Ectodermal cell (in vitro differentiated cells): ENCODE data around the gene HLX.

ENCODE experiments used
- H3K27ac ChIP-seq: 2 replicates; pipeline ENCODE4 v1.7.0; 2013; ENCODE audit warnings: mild to moderate bottlenecking, low read depth, low read length; ENCODE audit not compliant: insufficient read depth, poor library complexity, severe bottlenecking
- H3K27me3 ChIP-seq: 2 replicates; pipeline ENCODE4 v1.7.0; 2013; ENCODE audit warnings: mild to moderate bottlenecking, low read length; ENCODE audit not compliant: insufficient read depth, control insufficient read depth, poor library complexity, severe bottlenecking
- H3K36me3 ChIP-seq: one replicate; pipeline ENCODE4 v1.7.0; 2013; ENCODE audit warnings: low read length; ENCODE audit not compliant: control insufficient read depth, insufficient read depth
- H3K4me1 ChIP-seq: one replicate; pipeline ENCODE4 v1.7.0; 2013; ENCODE audit warnings: low read length; ENCODE audit not compliant: control insufficient read depth, insufficient read depth
- H3K4me3 ChIP-seq: 2 replicates; pipeline ENCODE4 v1.7.0; 2013; ENCODE audit warnings: low read depth, low read length, control low read depth; ENCODE audit not compliant: insufficient read depth
- H3K9me3 ChIP-seq: 2 replicates; pipeline ENCODE4 v1.7.0; 2013; ENCODE audit warnings: mild to moderate bottlenecking, low read length, moderate library complexity; ENCODE audit not compliant: control insufficient read depth
- WGBS, 2 experiments: methylation state at CpG; one replicate each; pipeline ENCODE4 v1.1.7; 2013; ENCODE audit warnings: missing lambda C conversion rate in 2 of 2; 5-methylcytosine and 5-hydroxymethylcytosine counted together

HLX gene

GRCh38 chr1:220924331-220924970, 45.2 kb downstream of the HLX start:
- WGBS, 2 experiments: 84 to 100% methylated on average over 2 to 3 of the region's 3 CpGs
- Histone ChIP-seq H3K27ac (no peak overlapping the region), H3K36me3 (no peaks in the 10 kb centered on the region), H3K27me3 (no peaks in the 10 kb centered on the region), H3K9me3 (no peaks in the 10 kb centered on the region), H3K4me3 (no peak overlapping the region), H3K4me1 (no peaks in the 10 kb centered on the region)

GRCh38 chr1:220925707-220926106, 46.5 kb downstream of the HLX start:
- H3K36me3 ChIP-seq: no peaks in the 10 kb centered on the region
- no peak overlapping the region for H3K4me3 ChIP-seq
- WGBS, 2 experiments: 92 to 100% methylated on average over 2 of the region's 2 CpGs
- no peaks in the 10 kb centered on the region for H3K27me3 ChIP-seq
- no peaks in the 10 kb centered on the region for H3K9me3 ChIP-seq
- H3K4me1 ChIP-seq: no peaks in the 10 kb centered on the region
- H3K27ac ChIP-seq: no peak overlapping the region

GRCh38 chr1:220926146-220926545, 46.9 kb downstream of the HLX start:
- no peaks in the 10 kb centered on the region for H3K4me1 ChIP-seq
- H3K4me3 ChIP-seq: no peak overlapping the region
- H3K27me3 ChIP-seq: no peaks in the 10 kb centered on the region
- no peak overlapping the region for H3K27ac ChIP-seq
- H3K36me3 ChIP-seq: no peaks in the 10 kb centered on the region
- WGBS, 2 experiments: 88% methylated on average over 4 of the region's 4 CpGs
- no peaks in the 10 kb centered on the region for H3K9me3 ChIP-seq

DNA sequence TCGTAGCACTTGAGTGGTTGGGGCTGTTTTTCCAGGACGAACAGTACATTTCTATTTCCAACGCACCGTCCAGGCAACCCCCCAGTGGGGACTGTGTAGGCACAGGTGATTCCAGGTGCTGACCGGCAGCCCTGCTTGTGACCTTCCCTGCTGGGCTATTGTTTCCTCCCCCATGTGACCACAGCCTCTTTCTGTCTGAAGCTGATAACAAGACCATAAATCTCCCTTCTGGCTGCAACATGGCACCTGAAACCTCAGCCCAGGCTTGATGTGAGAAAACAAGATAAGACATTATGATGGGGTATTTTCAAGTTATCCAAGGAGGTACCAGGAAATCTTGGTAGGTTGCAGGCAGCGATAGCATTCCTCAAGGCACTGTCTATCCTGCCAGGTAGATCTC, 48.2 kb downstream of the HLX start:
- H3K9me3 ChIP-seq: no peaks in the 10 kb centered on the region
- H3K27me3 ChIP-seq: no peaks in the 10 kb centered on the region
- no peaks in the 10 kb centered on the region for H3K36me3 ChIP-seq
- no peaks in the 10 kb centered on the region for H3K4me1 ChIP-seq
- no peak overlapping the region for H3K27ac ChIP-seq
- 82 to 83% methylated on average over 6 of the region's 6 CpGs for WGBS, 2 experiments
- H3K4me3 ChIP-seq: no peak overlapping the region

DNA sequence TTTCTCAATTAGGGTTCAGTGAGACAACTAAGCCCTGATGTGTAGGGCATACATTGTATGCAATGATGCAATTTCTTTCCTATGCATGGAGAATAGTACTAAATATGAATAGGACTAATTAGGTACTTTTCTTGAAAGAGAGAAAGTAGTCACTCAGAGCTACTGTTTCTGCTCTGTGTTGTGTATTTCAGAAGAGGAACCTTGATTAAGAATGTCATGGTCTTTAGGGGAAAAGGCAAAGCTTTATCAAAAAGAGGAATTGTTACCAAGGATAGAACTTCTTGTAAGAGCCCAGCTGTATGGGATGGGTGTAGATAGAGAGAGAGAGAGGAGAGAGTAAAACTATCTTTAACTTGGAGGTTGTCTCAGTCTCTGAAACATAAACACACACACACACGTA, 49.1 kb downstream of the HLX start:
- Histone ChIP-seq H3K27me3 (no peaks in the 10 kb centered on the region), H3K36me3 (no peaks in the 10 kb centered on the region), H3K27ac (no peak overlapping the region), H3K4me3 (no peak overlapping the region), H3K4me1 (no peaks in the 10 kb centered on the region), H3K9me3 (no peaks in the 10 kb centered on the region)
- 79 to 90% methylated on average over 1 of the region's 1 CpG for WGBS, 2 experiments

GRCh38 chr1:220928725-220929300, 49.6 kb downstream of the HLX start:
- Histone ChIP-seq H3K9me3 (no peaks in the 10 kb centered on the region), H3K27me3 (no peaks in the 10 kb centered on the region), H3K4me1 (no peaks in the 10 kb centered on the region), H3K27ac (no peak overlapping the region), H3K36me3 (no peaks in the 10 kb centered on the region), H3K4me3 (no peak overlapping the region)
- 92 to 95% methylated on average over 5 of the region's 5 CpGs for WGBS, 2 experiments

DNA sequence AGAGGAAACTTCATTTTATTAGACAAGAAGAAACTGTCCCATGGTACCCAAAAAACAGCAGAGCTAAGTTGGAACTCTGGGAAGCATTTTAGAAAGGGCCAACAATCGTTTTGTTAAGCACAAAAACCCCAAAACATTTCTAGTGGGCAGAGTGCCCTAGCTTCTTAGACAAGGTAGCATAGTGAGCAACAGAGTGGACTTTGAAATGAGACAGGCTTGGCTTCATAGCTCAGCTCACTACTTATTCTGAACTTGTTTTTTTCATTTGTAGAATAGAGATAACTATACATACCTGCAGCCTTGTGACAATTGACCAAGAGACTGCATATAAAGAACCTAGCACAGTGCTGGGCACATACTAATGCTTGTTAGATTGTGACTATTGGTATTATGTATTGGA, 50.1 kb downstream of the HLX start:
- H3K36me3 ChIP-seq: no peaks in the 10 kb centered on the region
- no peak overlapping the region for H3K4me3 ChIP-seq
- WGBS, 2 experiments: 86 to 94% methylated on average over 1 of the region's 1 CpG
- no peaks in the 10 kb centered on the region for H3K4me1 ChIP-seq
- no peaks in the 10 kb centered on the region for H3K27me3 ChIP-seq
- H3K27ac ChIP-seq: no peak overlapping the region
- no peaks in the 10 kb centered on the region for H3K9me3 ChIP-seq
